ENCODE data around the gene TBC1D16.

The TBC1D16 gene

GRCh38 chr17:79943347-79944241 lies 92.1 kb downstream of the TBC1D16 start:
- H3K4me3 Mint-ChIP-seq, result no peak overlapping the region
- H3K27ac Mint-ChIP-seq, result peak overlapping the region; percentile 71
- CTCF ChIA-PET, result no interaction called here
- no peaks in the 10 kb centered on the region for H3K36me3 Mint-ChIP-seq
- peak; percentile 17 for DNase-seq
- peaks cover 27% of the 10 kb centered on the region for H3K27me3 Mint-ChIP-seq
- H3K9me3 Mint-ChIP-seq, result no peaks in the 10 kb centered on the region
- peaks cover 10% of the 10 kb centered on the region for H3K4me1 Mint-ChIP-seq

GRCh38 chr17:79942591-79943346 lies 92.9 kb downstream of the TBC1D16 start:
- Mint-ChIP-seq H3K27ac (peak overlapping the region; percentile 54), H3K27me3 (peaks cover 29% of the 10 kb centered on the region), H3K4me3 (peak overlapping the region; percentile 14), H3K36me3 (no peaks in the 10 kb centered on the region), H3K4me1 (peaks cover 11% of the 10 kb centered on the region), H3K9me3 (no peaks in the 10 kb centered on the region)
- CTCF ChIA-PET, result no interaction called here
- DNase-seq, result peak; percentile 56

- CTCF ChIA-PET, result no interaction called here
- Mint-ChIP-seq H3K27ac (no peak overlapping the region), H3K36me3 (no peaks in the 10 kb centered on the region), H3K9me3 (no peaks in the 10 kb centered on the region), H3K4me1 (peaks cover 19% of the 10 kb centered on the region), H3K4me3 (no peak overlapping the region), H3K27me3 (peaks cover 37% of the 10 kb centered on the region)
- no peak for DNase-seq
Observed at GRCh38 chr17:79942011-79942405, 93.7 kb downstream of the TBC1D16 start.

GRCh38 chr17:79941088-79942010 lies 94.3 kb downstream of the TBC1D16 start:
- H3K4me1 Mint-ChIP-seq, result peaks cover 25% of the 10 kb centered on the region
- no peak overlapping the region for H3K4me3 Mint-ChIP-seq

GRCh38 chr17:79940459-79941087 lies 95.1 kb downstream of the TBC1D16 start:
- H3K27ac Mint-ChIP-seq, result peak overlapping the region; percentile 58
- DNase-seq, result no peak
- peaks cover 32% of the 10 kb centered on the region for H3K4me1 Mint-ChIP-seq
- H3K27me3 Mint-ChIP-seq, result peaks cover 49% of the 10 kb centered on the region
- H3K4me3 Mint-ChIP-seq, result no peak overlapping the region
- CTCF ChIA-PET, result interaction anchor here (0.6 kb wide), 1 partner anchor 103 kb away, joined by 3 read pairs; no protein-coding TSS in a partner anchor
- no peaks in the 10 kb centered on the region for H3K36me3 Mint-ChIP-seq
- no peaks in the 10 kb centered on the region for H3K9me3 Mint-ChIP-seq

More at GRCh38 chr17:79941088-79942010, 94.3 kb downstream of the TBC1D16 start:
- no peaks in the 10 kb centered on the region for H3K36me3 Mint-ChIP-seq
- peaks cover 43% of the 10 kb centered on the region for H3K27me3 Mint-ChIP-seq
- CTCF ChIA-PET, result interaction anchor here (0.6 kb wide), 1 partner anchor 104 kb away, joined by 3 read pairs; no protein-coding TSS in a partner anchor
- no peaks in the 10 kb centered on the region for H3K9me3 Mint-ChIP-seq
- no peak for DNase-seq
- H3K27ac Mint-ChIP-seq, result no peak overlapping the region

GRCh38 chr17:79939755-79940458 lies 95.8 kb downstream of the TBC1D16 start:
- Mint-ChIP-seq H3K36me3 (no peaks in the 10 kb centered on the region), H3K4me3 (no peak overlapping the region), H3K4me1 (peaks cover 35% of the 10 kb centered on the region), H3K9me3 (no peaks in the 10 kb centered on the region), H3K27ac (peak overlapping the region; percentile 56), H3K27me3 (peaks cover 56% of the 10 kb centered on the region)
- DNase-seq, result no peak
- CTCF ChIA-PET, result no interaction called here

- Mint-ChIP-seq H3K4me3 (no peak overlapping the region), H3K9me3 (no peaks in the 10 kb centered on the region), H3K27ac (no peak overlapping the region), H3K4me1 (peaks cover 42% of the 10 kb centered on the region), H3K27me3 (peaks cover 64% of the 10 kb centered on the region), H3K36me3 (no peaks in the 10 kb centered on the region)
- no peak for DNase-seq
- CTCF ChIA-PET, result interaction anchor here (1.7 kb wide), 1 partner anchor 15 kb away, joined by 3 read pairs; no protein-coding TSS in a partner anchor
Observed at GRCh38 chr17:79939094-79939435, 96.6 kb downstream of the TBC1D16 start.

GRCh38 chr17:79938336-79939093 lies 97.2 kb downstream of the TBC1D16 start:
- H3K4me1 Mint-ChIP-seq, result peaks cover 47% of the 10 kb centered on the region
- H3K27me3 Mint-ChIP-seq, result peaks cover 70% of the 10 kb centered on the region
- DNase-seq, result no peak
- CTCF ChIA-PET, result interaction anchor here (1.7 kb wide), 1 partner anchor 15 kb away, joined by 3 read pairs; no protein-coding TSS in a partner anchor
- H3K4me3 Mint-ChIP-seq, result no peak overlapping the region
- no peak overlapping the region for H3K27ac Mint-ChIP-seq
- no peaks in the 10 kb centered on the region for H3K36me3 Mint-ChIP-seq
- H3K9me3 Mint-ChIP-seq, result no peaks in the 10 kb centered on the region

GRCh38 chr17:79937391-79938335 lies 98.0 kb downstream of the TBC1D16 start:
- H3K4me3 Mint-ChIP-seq, result peak overlapping the region; percentile 45
- H3K27me3 Mint-ChIP-seq, result peaks cover 74% of the 10 kb centered on the region
- H3K4me1 Mint-ChIP-seq, result peaks cover 49% of the 10 kb centered on the region
- H3K9me3 Mint-ChIP-seq, result no peaks in the 10 kb centered on the region
- H3K27ac Mint-ChIP-seq, result peak overlapping the region; percentile 52
- H3K36me3 Mint-ChIP-seq, result no peaks in the 10 kb centered on the region
- DNase-seq, result no peak
- CTCF ChIA-PET, result interaction anchor here (1.7 kb wide), 1 partner anchor 14 kb away, joined by 3 read pairs; no protein-coding TSS in a partner anchor

GRCh38 chr17:79936641-79937381 lies 98.9 kb downstream of the TBC1D16 start:
- no peak for DNase-seq
- CTCF ChIA-PET, result no interaction called here
- Mint-ChIP-seq H3K4me1 (peaks cover 49% of the 10 kb centered on the region), H3K36me3 (no peaks in the 10 kb centered on the region), H3K27ac (peak overlapping the region; percentile 52), H3K9me3 (no peaks in the 10 kb centered on the region), H3K27me3 (peaks cover 82% of the 10 kb centered on the region), H3K4me3 (peak overlapping the region; percentile 45)

- H3K27me3 Mint-ChIP-seq, result peaks cover 90% of the 10 kb centered on the region
- H3K36me3 Mint-ChIP-seq, result no peaks in the 10 kb centered on the region
- peak overlapping the region; percentile 68 for H3K27ac Mint-ChIP-seq
- no peak overlapping the region for H3K4me3 Mint-ChIP-seq
- no peaks in the 10 kb centered on the region for H3K9me3 Mint-ChIP-seq
- peaks cover 52% of the 10 kb centered on the region for H3K4me1 Mint-ChIP-seq
- CTCF ChIA-PET, result no interaction called here
- no peak for DNase-seq
Observed at GRCh38 chr17:79936050-79936449, 99.6 kb downstream of the TBC1D16 start.
